Fibroblast of the aortic adventitia (primary cell): ENCODE measurements around the gene SPAG6. TPM values are rescaled to one million over a fixed set of nuclear protein-coding genes. Genes with fewer than 3 reads are reported as not detected.
"Not testable (repeated sequence)": the region's sequence is repeated elsewhere in the genome, so short reads cannot be mapped to it uniquely, and the experiment has no call there.

ENCODE experiments used
- DNase-seq: peaks from one replicate; pipeline ENCODE4 v3.0.0-alpha.2; 2010; ENCODE audit warnings: low read depth
- H3K4me3 ChIP-seq: 2 replicates; pipeline ENCODE4 v1.5.1; 2011; ENCODE audit warnings: low read depth, mild to moderate bottlenecking, control low read depth, low read length, moderate library complexity
- total RNA-seq: library from RNA; depleted of rRNA; stranded (reverse); fragments of >200 nt; gene quantifications from 2 replicates; pipeline ENCODE4 v1.2.3, GENCODE V29; 2012; ENCODE audit warnings: low replicate concordance
- TF ChIP-seq, protein P1 (sequence below): IDR thresholded peaks from 2 replicates; pipeline ENCODE4 v1.5.1; 2011; ENCODE audit warnings: mild to moderate bottlenecking, low read length, control low read depth, inconsistent platforms; ENCODE audit not compliant: insufficient read depth

Gene SPAG6
- total RNA-seq = not detected in 2 replicates

- H3K4me3 ChIP-seq = no peak within 1 kb of the TSS
- TF ChIP-seq, protein P1, sequence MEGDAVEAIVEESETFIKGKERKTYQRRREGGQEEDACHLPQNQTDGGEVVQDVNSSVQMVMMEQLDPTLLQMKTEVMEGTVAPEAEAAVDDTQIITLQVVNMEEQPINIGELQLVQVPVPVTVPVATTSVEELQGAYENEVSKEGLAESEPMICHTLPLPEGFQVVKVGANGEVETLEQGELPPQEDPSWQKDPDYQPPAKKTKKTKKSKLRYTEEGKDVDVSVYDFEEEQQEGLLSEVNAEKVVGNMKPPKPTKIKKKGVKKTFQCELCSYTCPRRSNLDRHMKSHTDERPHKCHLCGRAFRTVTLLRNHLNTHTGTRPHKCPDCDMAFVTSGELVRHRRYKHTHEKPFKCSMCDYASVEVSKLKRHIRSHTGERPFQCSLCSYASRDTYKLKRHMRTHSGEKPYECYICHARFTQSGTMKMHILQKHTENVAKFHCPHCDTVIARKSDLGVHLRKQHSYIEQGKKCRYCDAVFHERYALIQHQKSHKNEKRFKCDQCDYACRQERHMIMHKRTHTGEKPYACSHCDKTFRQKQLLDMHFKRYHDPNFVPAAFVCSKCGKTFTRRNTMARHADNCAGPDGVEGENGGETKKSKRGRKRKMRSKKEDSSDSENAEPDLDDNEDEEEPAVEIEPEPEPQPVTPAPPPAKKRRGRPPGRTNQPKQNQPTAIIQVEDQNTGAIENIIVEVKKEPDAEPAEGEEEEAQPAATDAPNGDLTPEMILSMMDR = no peak
- DNase-seq = no peak
These were observed at the start of gene SPAG6 for GRCh38 chr10:22345301-22346095. TSS of gene SPAG6 (plus strand) at chr10:22345496. CDS start at chr10:22345612, 116 bp downstream.

GRCh38 chr10:22301193-22301592, 44.1 kb upstream of the SPAG6 start:
- H3K4me3 ChIP-seq = no peak overlapping the region
- DNase-seq = no peak

GRCh38 chr10:22303461-22303860, 41.8 kb upstream of the SPAG6 start:
- TF ChIP-seq, protein P1 = no peak
- no peak for DNase-seq

More at GRCh38 chr10:22301193-22301592, 44.1 kb upstream of the SPAG6 start:
- TF ChIP-seq, protein P1 = no peak

GRCh38 chr10:22305721-22306120, 39.6 kb upstream of the SPAG6 start:
- no peak for DNase-seq
- TF ChIP-seq, protein P1 = no peak
- H3K4me3 ChIP-seq = no peak overlapping the region

More at GRCh38 chr10:22303461-22303860, 41.8 kb upstream of the SPAG6 start:
- no peak overlapping the region for H3K4me3 ChIP-seq

DNA sequence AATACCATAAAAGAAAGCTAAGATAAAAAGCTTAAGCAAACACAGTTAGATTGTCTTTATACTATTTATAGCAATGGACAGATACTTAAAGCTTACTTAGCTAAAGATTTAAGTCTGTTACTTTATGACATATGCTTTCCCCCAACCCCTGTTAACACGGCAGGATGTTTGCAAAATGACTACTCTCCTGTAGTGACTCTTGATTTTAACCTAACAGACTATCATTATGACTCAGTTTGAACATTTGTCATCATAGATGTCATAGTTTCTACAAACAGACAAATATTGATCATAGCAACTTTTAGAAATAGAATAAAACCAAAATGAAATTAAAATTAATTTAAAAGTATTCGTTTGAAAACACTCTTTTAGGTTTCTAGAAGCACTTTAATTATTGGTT, 36.9 kb upstream of the SPAG6 start:
- DNase-seq = peak; percentile 59
- TF ChIP-seq, protein P1 = no peak

GRCh38 chr10:22309180-22310000, 35.9 kb upstream of the SPAG6 start:
- TF ChIP-seq, protein P1 = no peak
- no peak for DNase-seq

More for the DNA sequence above, 36.9 kb upstream of the SPAG6 start:
- no peak overlapping the region for H3K4me3 ChIP-seq

DNA sequence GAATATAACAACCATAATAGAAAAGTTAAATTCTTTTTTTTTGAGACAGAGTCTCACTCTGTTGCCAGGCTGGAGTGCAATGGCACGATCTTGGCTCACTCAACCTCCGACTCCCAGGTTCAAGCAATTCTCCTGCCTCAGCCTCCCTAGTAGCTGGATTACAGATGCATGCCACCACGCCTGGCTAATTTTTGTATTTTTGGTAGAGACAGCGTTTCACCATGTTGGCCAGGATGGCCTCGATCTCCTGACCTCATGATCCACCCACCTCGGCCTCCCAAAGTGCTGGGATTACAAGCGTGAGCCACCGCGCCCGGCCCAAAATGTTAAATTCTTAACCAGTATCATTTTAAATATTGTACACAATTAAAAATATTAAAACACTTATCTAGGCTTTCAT, 35.3 kb upstream of the SPAG6 start:
- not testable (repeated sequence) for H3K4me3 ChIP-seq, DNase-seq

More at GRCh38 chr10:22309180-22310000, 35.9 kb upstream of the SPAG6 start:
- no peak overlapping the region for H3K4me3 ChIP-seq
